ENCODE measurements around the gene TMTC1. TPM values are rescaled to one million over a fixed set of nuclear protein-coding genes. Genes with fewer than 3 reads are reported as not detected.

Gene TMTC1
- total and polyA plus RNA-seq, 2 of the 8 experiments (the other 6 are each of a cell fraction or from before 2014, with no cell fraction given) = 15.4 to 20.8 TPM

GRCh38 chr12:29660847-29661246 lies 122.9 kb downstream of the TMTC1 start:
- Histone ChIP-seq H4K5ac (ENCODE audit: insufficient read length, low read depth, low read length) (no peak overlapping the region), H3K36me3 (ENCODE audit: control insufficient read depth in 2 of 4, insufficient read depth in 4 of 4, low read length in 3 of 4) (peaks cover 0 to 2% (median 0%) of the 10 kb centered on the region in 4 experiments; a peak in 1 of 8 replicates), H3K14ac (ENCODE audit: insufficient read length) (no peak overlapping the region), H3K23me2 (ENCODE audit: low read depth, low read length) (no peaks in the 10 kb centered on the region; the same call in 1 of the 2 replicates), H2BK15ac (ENCODE audit: low read length) (no peak overlapping the region), H2BK5ac (ENCODE audit: low read depth, low read length) (no peak overlapping the region), H4K91ac (replicated peaks; ENCODE audit: insufficient read length, low read length) (no peak overlapping the region), H3K27me3 (replicated peaks in 1 of 4; ENCODE audit: control insufficient read depth in 3 of 4, extremely low read depth in 1 of 4, insufficient read depth in 3 of 4, low read length in 3 of 4) (no peaks in the 10 kb centered on the region), H3K4me2 (ENCODE audit: insufficient read depth in 1 of 2, low read depth in 2 of 2, low read length in 2 of 2) (no peak overlapping the region), H4K20me1 (replicated peaks in 1 of 2; ENCODE audit: control insufficient read depth in 1 of 2, insufficient read depth in 2 of 2, low read length in 2 of 2) (no peaks in the 10 kb centered on the region), H4K8ac (ENCODE audit: extremely low read depth, insufficient read depth, low read length) (no peak overlapping the region), H3K79me2 (ENCODE audit: control insufficient read depth in 1 of 2, insufficient read depth in 2 of 2, low read length in 2 of 2) (0 out of 4 replicates have a peak, but pooled peaks cover 0 to 5% of the 10 kb centered on the region in 2 experiments), H2AFZ (ENCODE audit: low read length) (no peak overlapping the region), H2BK12ac (ENCODE audit: low read depth, low read length) (no peak overlapping the region), H3K23ac (ENCODE audit: insufficient read length) (no peak overlapping the region), H3K79me1 (ENCODE audit: low read depth, low read length) (no peaks in the 10 kb centered on the region; the same call in 1 of the 2 replicates), H3K27ac (ENCODE audit: low read depth, low read length) (no peak overlapping the region), H3K18ac (ENCODE audit: extremely low read depth, low read length) (no peak overlapping the region), H3K9ac (replicated peaks in 1 of 4; ENCODE audit: extremely low read depth in 1 of 4, low read depth in 3 of 4, low read length in 3 of 4) (no peak overlapping the region), H3K4ac (replicated peaks; ENCODE audit: insufficient read length, low read depth, low read length) (no peak overlapping the region), H2BK20ac (ENCODE audit: low read length) (no peak overlapping the region), H3K56ac (replicated peaks; ENCODE audit: insufficient read length, low read depth, low read length) (no peak overlapping the region), H3K4me3 (ENCODE audit: extremely low read depth in 1 of 4, insufficient read depth in 2 of 4, low read depth in 3 of 4, low read length in 4 of 4) (no peak overlapping the region), H3K4me1 (replicated peaks in 1 of 4; ENCODE audit: control insufficient read depth in 3 of 4, insufficient read depth in 4 of 4, low read length in 3 of 4) (peaks cover 0 to 7% (median 2%) of the 10 kb centered on the region in 4 experiments; a peak in 3 of 7 replicates), H2AK5ac (ENCODE audit: low read depth, low read length) (no peak overlapping the region), H2BK120ac (replicated peaks; ENCODE audit: low read depth, low read length) (no peak overlapping the region), H3K9me3 (ENCODE audit: insufficient read depth in 2 of 2, low read depth in 1 of 2, low read length in 1 of 2) (no peaks in the 10 kb centered on the region)
- DNase-seq (ENCODE audit: low read depth in 1 of 2, low spot score in 2 of 2) (no peak), FAIRE-seq (no peak)
- TF ChIP-seq TAF1 (IDR thresholded peaks at IDR 0.05; ENCODE audit: low read depth, low read length) (no peak), SIN3A (conservative IDR thresholded peaks at IDR 0.05 in 1 of 2, IDR thresholded peaks at IDR 0.05 in 1 of 2; ENCODE audit: low read depth in 1 of 2, low read length in 2 of 2) (no peak), POLR2A (IDR thresholded peaks at IDR 0.05; ENCODE audit: control extremely low read depth in 1 of 2, low read depth in 2 of 2, low read length in 2 of 2) (no peak)
- ChIA-PET POLR2A (ENCODE audit: partially characterized antibody) (no interaction called here), CTCF (ENCODE audit: partially characterized antibody) (interaction anchor here (0.9 kb wide), 1 partner anchor 20 kb away, joined by 5 read pairs; no protein-coding TSS in a partner anchor)
- WGBS, 2 experiments (ENCODE audit: extremely low coverage in 1 of 2, insufficient coverage in 1 of 2, insufficient read length in 1 of 2, insufficient replicate concordance in 2 of 2, low coverage in 1 of 2, low lambda C conversion rate in 2 of 2, missing lambda C conversion rate in 1 of 2) = 77% methylated on average over 6 of the region's 6 CpGs; no CpG with 5 or more reads in 1 of the 2 experiments
